KMS-11 (cell line): ENCODE results near the gene SLTM.

Experiments
- H2AFZ ChIP-seq: fragments of 200-600 bp; sonication (generic); 2 replicates; pipeline ENCODE4 v1.6.1; 2016; ENCODE audit warnings: antibody characterized with exemption, mixed run types, low read depth
- H3K27ac ChIP-seq: fragments of 200-600 bp; sonication (generic); 2 replicates; pipeline ENCODE4 v1.6.1; 2016; ENCODE audit warnings: mild to moderate bottlenecking, mixed run types
- H3K27me3 ChIP-seq: fragments of 200-600 bp; sonication (generic); 2 replicates; pipeline ENCODE4 v1.6.1; 2017; ENCODE audit warnings: mild to moderate bottlenecking, low read depth, mixed run types, moderate library complexity; ENCODE audit not compliant: insufficient read depth
- H3K36me3 ChIP-seq: fragments of 200-600 bp; sonication (generic); 2 replicates; pipeline ENCODE4 v1.6.1; 2017; ENCODE audit warnings: mild to moderate bottlenecking, mixed run types; ENCODE audit not compliant: insufficient read depth
- H3K4me1 ChIP-seq: fragments of 200-600 bp; sonication (generic); 2 replicates; pipeline ENCODE4 v1.6.1; 2016; ENCODE audit warnings: mild to moderate bottlenecking, low read depth, mixed run types; ENCODE audit not compliant: poor library complexity, severe bottlenecking
- H3K4me2 ChIP-seq: fragments of 200-600 bp; sonication (generic); 2 replicates; pipeline ENCODE4 v1.7.0; 2016; ENCODE audit warnings: mild to moderate bottlenecking, mixed run types
- H3K4me3 ChIP-seq: fragments of 200-600 bp; sonication (generic); IDR thresholded peaks from 2 replicates; pipeline ENCODE4 v1.6.1; 2017; ENCODE audit warnings: low read depth, low read length, mixed read lengths; ENCODE audit not compliant: insufficient read depth
- H3K79me2 ChIP-seq: fragments of 200-600 bp; sonication (generic); 2 replicates; pipeline ENCODE4 v1.6.1; 2016; ENCODE audit warnings: low read depth, mixed run types; ENCODE audit not compliant: insufficient read depth
- H3K9ac ChIP-seq: fragments of 200-600 bp; sonication (generic); 2 replicates; pipeline ENCODE4 v1.6.1; 2016; ENCODE audit warnings: mild to moderate bottlenecking, mixed run types
- H4K20me1 ChIP-seq: fragments of 200-600 bp; sonication (generic); 2 replicates; pipeline ENCODE4 v1.6.1; 2016; ENCODE audit warnings: mild to moderate bottlenecking, mixed run types; ENCODE audit not compliant: insufficient read depth
- TF ChIP-seq, protein P1 (sequence below): fragments of 200-600 bp; sonication (generic); conservative IDR thresholded peaks from 2 replicates; pipeline ENCODE4 v1.6.1; 2017; ENCODE audit warnings: low read depth, mild to moderate bottlenecking, antibody characterized with exemption, low read length, moderate library complexity, mixed read lengths

The SLTM gene

GRCh38 chr15:58875343-58875742, 58.1 kb downstream of the SLTM start:
- TF ChIP-seq, protein P1, sequence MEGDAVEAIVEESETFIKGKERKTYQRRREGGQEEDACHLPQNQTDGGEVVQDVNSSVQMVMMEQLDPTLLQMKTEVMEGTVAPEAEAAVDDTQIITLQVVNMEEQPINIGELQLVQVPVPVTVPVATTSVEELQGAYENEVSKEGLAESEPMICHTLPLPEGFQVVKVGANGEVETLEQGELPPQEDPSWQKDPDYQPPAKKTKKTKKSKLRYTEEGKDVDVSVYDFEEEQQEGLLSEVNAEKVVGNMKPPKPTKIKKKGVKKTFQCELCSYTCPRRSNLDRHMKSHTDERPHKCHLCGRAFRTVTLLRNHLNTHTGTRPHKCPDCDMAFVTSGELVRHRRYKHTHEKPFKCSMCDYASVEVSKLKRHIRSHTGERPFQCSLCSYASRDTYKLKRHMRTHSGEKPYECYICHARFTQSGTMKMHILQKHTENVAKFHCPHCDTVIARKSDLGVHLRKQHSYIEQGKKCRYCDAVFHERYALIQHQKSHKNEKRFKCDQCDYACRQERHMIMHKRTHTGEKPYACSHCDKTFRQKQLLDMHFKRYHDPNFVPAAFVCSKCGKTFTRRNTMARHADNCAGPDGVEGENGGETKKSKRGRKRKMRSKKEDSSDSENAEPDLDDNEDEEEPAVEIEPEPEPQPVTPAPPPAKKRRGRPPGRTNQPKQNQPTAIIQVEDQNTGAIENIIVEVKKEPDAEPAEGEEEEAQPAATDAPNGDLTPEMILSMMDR = no peak
- no peak overlapping the region for H3K9ac ChIP-seq
- no peaks in the 10 kb centered on the region for H3K79me2 ChIP-seq
- no peak overlapping the region for H3K4me2 ChIP-seq
- H3K27ac ChIP-seq = no peak overlapping the region
- H3K27me3 ChIP-seq = no peaks in the 10 kb centered on the region
- no peak overlapping the region for H2AFZ ChIP-seq
- H4K20me1 ChIP-seq = no peaks in the 10 kb centered on the region
- no peaks in the 10 kb centered on the region for H3K4me1 ChIP-seq
- H3K4me3 ChIP-seq = no peak overlapping the region
- 0 out of 2 replicates have a peak, but pooled peaks cover 7% of the 10 kb centered on the region for H3K36me3 ChIP-seq

DNA sequence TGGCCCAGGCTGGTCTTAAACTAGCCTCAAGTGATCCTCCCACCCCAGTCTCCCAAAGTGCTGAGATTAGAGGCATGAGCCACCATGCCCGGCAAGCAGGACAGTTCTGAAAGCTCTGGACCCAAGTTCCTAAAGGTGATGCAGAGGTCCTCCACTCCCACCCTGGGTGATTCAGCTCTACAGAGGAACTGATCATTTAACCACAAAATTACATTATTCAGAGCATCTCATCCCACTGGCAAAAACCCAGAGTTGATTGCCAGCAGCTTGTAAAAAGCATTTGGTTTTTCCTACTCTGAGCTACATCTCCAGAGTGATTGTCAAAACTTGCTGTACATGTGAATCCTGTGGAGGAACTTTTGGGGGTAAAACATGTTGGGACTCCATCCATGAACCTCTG, 60.2 kb downstream of the SLTM start:
- no peak overlapping the region for H2AFZ ChIP-seq
- H3K4me1 ChIP-seq = no peaks in the 10 kb centered on the region
- 0 out of 2 replicates have a peak, but pooled peaks cover 2% of the 10 kb centered on the region for H3K36me3 ChIP-seq
- H3K27me3 ChIP-seq = no peaks in the 10 kb centered on the region
- H3K4me2 ChIP-seq = no peak overlapping the region
- H3K27ac ChIP-seq = no peak overlapping the region
- H3K9ac ChIP-seq = no peak overlapping the region
- H3K79me2 ChIP-seq = no peaks in the 10 kb centered on the region
- no peak overlapping the region for H3K4me3 ChIP-seq
- no peaks in the 10 kb centered on the region for H4K20me1 ChIP-seq
- TF ChIP-seq, protein P1 = no peak

GRCh38 chr15:58870451-58870850, 63.0 kb downstream of the SLTM start:
- Histone ChIP-seq H3K4me3 (no peak overlapping the region), H4K20me1 (no peaks in the 10 kb centered on the region), H3K79me2 (no peaks in the 10 kb centered on the region), H3K27ac (no peak overlapping the region), H3K27me3 (no peaks in the 10 kb centered on the region), H3K4me2 (no peak overlapping the region), H3K9ac (no peak overlapping the region), H3K36me3 (no peaks in the 10 kb centered on the region), H3K4me1 (no peaks in the 10 kb centered on the region), H2AFZ (no peak overlapping the region)
- TF ChIP-seq, protein P1 = no peak

DNA sequence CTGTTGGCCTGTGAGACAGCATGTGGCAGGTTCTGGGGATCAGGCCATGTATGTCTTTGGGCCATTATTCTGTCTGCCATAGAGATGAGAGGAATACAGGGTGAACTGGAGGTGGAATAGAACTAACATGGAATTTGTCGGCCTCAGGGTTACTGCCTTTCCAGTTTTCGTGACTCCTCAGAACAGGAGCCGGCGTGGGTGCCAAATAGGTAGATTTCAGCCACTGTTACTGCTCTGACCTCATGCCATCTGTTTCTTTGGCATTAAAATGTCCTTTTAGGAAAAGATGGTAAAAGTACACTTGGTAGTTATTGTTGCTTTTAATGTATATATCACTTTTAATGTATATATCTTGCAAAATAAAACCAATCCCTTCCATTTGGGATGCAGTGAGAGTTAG, 65.6 kb downstream of the SLTM start:
- no peaks in the 10 kb centered on the region for H3K4me1 ChIP-seq
- H3K4me2 ChIP-seq = no peak overlapping the region
- no peaks in the 10 kb centered on the region for H3K27me3 ChIP-seq
- no peak overlapping the region for H3K9ac ChIP-seq
- H3K36me3 ChIP-seq = no peaks in the 10 kb centered on the region
- no peak overlapping the region for H3K4me3 ChIP-seq
- no peaks in the 10 kb centered on the region for H4K20me1 ChIP-seq
- TF ChIP-seq, protein P1 = no peak
- H3K79me2 ChIP-seq = no peaks in the 10 kb centered on the region
- H2AFZ ChIP-seq = no peak overlapping the region
- H3K27ac ChIP-seq = no peak overlapping the region
